Panc1 (cell line): ENCODE measurements around the gene MEGF6. TPM values are rescaled to one million over a fixed set of nuclear protein-coding genes. Genes with fewer than 3 reads are reported as not detected.

Source experiments
- ATAC-seq: fragments of 200-7000 bp; cut with Tn5 transposase; 2 replicates; pipeline ENCODE4 v1.9.1; 2020; ENCODE audit warnings: mild to moderate bottlenecking, moderate library complexity
- BruUV-seq: library from RNA; stranded (reverse); fragments of 400-500 nt; replicated peaks from 2 replicates; lab custom pipeline; 2021; lab: Mats Ljungman, UMichigan
- CTCF ChIA-PET: fragments of 300-600 bp; sonication (Branson Sonifier 250); formaldehyde crosslinking; loops from one replicate; lab custom pipeline; 2022; ENCODE audit warnings: antibody characterized with exemption; lab: Charles Lee
- POLR2A ChIA-PET: fragments of 300-600 bp; sonication (Branson Sonifier 250); formaldehyde crosslinking; loops from one replicate; lab custom pipeline; 2022; ENCODE audit warnings: antibody characterized with exemption; lab: Charles Lee
- DNase-seq: peaks from one replicate; pipeline ENCODE4 v3.0.0-alpha.2; 2010; ENCODE audit warnings: low read depth, low spot score
- H3K27ac ChIP-seq: 2 replicates; pipeline ENCODE4 v1.5.1; 2011; ENCODE audit warnings: mild to moderate bottlenecking, low read length, inconsistent platforms
- H3K27me3 ChIP-seq: fragments of 200-500 bp; sonication (Bioruptor generic); 2 replicates; pipeline ENCODE4 v1.6.0; 2014; ENCODE audit warnings: low read length, inconsistent platforms; ENCODE audit not compliant: control insufficient read depth, insufficient read depth
- H3K36me3 ChIP-seq: fragments of 200-500 bp; sonication (Bioruptor generic); 2 replicates; pipeline ENCODE4 v1.5.1; 2014; ENCODE audit warnings: inconsistent platforms, mild to moderate bottlenecking, low read length, moderate library complexity; ENCODE audit not compliant: control insufficient read depth, insufficient read depth
- H3K4me1 ChIP-seq: 2 replicates; pipeline ENCODE4 v1.5.1; 2011; ENCODE audit warnings: inconsistent platforms, mild to moderate bottlenecking, low read length, moderate library complexity; ENCODE audit not compliant: control insufficient read depth, insufficient read depth
- H3K4me3 ChIP-seq, 2 experiments: 2 replicates each; pipeline ENCODE4 v1.5.1; 2011 to 2012; ENCODE audit warnings: low read depth in 2 of 2, low read length in 2 of 2, mild to moderate bottlenecking in 2 of 2, inconsistent platforms in 1 of 2, moderate library complexity in 1 of 2
- H3K9me3 ChIP-seq: fragments of 200-500 bp; sonication (Bioruptor generic); 2 replicates; pipeline ENCODE4 v1.5.1; 2014; ENCODE audit warnings: low read depth, mild to moderate bottlenecking, inconsistent platforms, low read length, moderate library complexity; ENCODE audit not compliant: control insufficient read depth, insufficient read depth
- POLR2AphosphoS5 ChIP-seq: IDR thresholded peaks from 2 replicates; pipeline ENCODE4 v1.6.1; 2012; ENCODE audit warnings: mild to moderate bottlenecking, low read depth, low read length, moderate library complexity
- SIN3A ChIP-seq: IDR thresholded peaks from 2 replicates; pipeline ENCODE4 v1.6.1; 2012; ENCODE audit warnings: low read depth, mild to moderate bottlenecking, low read length, moderate library complexity, borderline replicate concordance; ENCODE audit not compliant: insufficient read depth
- TCF7L2 ChIP-seq: IDR thresholded peaks from 2 replicates; pipeline ENCODE4 v1.6.1; 2011; ENCODE audit warnings: mild to moderate bottlenecking, low read depth, low read length, inconsistent platforms
- in situ Hi-C: cut with HindIII; loops from 2 replicates; pipeline ENCODE4 v1.10.0; 2016; ENCODE audit warnings: low sequenced_read_pairs, low pct_unique_long_range_greater_than_20kb
- intact Hi-C: fragments of 100-400 bp; cut with micrococcal nuclease; formaldehyde crosslinking; loops from one replicate; pipeline ENCODE4 v1.10.0; 2022; ENCODE audit not compliant: unreplicated experiment
- total RNA-seq: library from RNA; stranded (reverse); gene quantifications from one replicate; pipeline ENCODE4 v1.2.1, GENCODE V29; 2021; ENCODE audit not compliant: unreplicated experiment
- TF ChIP-seq, protein P1 (sequence below): fragments of 450-650 bp; IDR thresholded peaks from 2 replicates; pipeline ENCODE4 v1.5.1; 2017; ENCODE audit warnings: mild to moderate bottlenecking
- TF ChIP-seq, protein P2 (sequence below), 2 experiments: IDR thresholded peaks; 2 replicates each; pipeline ENCODE4 v1.6.1; 2011 to 2012; ENCODE audit warnings: low read depth in 2 of 2, control low read depth in 1 of 2, low read length in 1 of 2, mild to moderate bottlenecking in 1 of 2, moderate library complexity in 1 of 2; ENCODE audit not compliant: insufficient read depth in 1 of 2

MEGF6 gene
- total RNA-seq, 1 experiment from 2014 or later = 32.6 TPM

DNA sequence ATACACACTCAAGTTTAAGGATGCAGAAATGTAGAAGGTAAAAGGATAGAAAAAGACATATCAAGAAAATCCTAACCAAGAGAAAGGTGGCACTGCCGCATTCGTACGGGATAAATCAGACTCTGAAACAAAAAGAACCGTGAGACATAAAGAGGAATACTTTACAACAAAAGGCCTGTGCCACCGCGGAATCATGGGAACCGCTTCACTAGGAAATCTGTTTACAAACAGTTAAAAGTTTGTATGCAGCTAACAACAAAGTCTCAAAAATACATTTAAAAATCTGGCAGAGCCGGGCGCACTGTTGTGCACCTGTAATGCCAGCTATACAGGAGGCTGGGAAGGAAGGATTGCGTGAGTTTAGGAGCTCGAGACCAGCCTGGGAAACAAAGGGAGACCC lies 30.5 kb upstream of the MEGF6 start:
- no peaks in the 10 kb centered on the region for H3K4me1 ChIP-seq
- intact Hi-C loops = no loop called here
- no peaks in the 10 kb centered on the region for H3K9me3 ChIP-seq
- TF ChIP-seq, protein P1, sequence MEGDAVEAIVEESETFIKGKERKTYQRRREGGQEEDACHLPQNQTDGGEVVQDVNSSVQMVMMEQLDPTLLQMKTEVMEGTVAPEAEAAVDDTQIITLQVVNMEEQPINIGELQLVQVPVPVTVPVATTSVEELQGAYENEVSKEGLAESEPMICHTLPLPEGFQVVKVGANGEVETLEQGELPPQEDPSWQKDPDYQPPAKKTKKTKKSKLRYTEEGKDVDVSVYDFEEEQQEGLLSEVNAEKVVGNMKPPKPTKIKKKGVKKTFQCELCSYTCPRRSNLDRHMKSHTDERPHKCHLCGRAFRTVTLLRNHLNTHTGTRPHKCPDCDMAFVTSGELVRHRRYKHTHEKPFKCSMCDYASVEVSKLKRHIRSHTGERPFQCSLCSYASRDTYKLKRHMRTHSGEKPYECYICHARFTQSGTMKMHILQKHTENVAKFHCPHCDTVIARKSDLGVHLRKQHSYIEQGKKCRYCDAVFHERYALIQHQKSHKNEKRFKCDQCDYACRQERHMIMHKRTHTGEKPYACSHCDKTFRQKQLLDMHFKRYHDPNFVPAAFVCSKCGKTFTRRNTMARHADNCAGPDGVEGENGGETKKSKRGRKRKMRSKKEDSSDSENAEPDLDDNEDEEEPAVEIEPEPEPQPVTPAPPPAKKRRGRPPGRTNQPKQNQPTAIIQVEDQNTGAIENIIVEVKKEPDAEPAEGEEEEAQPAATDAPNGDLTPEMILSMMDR = no peak
- TF ChIP-seq TCF7L2 = no peak
- no peak for TF ChIP-seq SIN3A
- no peak for TF ChIP-seq POLR2AphosphoS5
- TF ChIP-seq, protein P2, sequence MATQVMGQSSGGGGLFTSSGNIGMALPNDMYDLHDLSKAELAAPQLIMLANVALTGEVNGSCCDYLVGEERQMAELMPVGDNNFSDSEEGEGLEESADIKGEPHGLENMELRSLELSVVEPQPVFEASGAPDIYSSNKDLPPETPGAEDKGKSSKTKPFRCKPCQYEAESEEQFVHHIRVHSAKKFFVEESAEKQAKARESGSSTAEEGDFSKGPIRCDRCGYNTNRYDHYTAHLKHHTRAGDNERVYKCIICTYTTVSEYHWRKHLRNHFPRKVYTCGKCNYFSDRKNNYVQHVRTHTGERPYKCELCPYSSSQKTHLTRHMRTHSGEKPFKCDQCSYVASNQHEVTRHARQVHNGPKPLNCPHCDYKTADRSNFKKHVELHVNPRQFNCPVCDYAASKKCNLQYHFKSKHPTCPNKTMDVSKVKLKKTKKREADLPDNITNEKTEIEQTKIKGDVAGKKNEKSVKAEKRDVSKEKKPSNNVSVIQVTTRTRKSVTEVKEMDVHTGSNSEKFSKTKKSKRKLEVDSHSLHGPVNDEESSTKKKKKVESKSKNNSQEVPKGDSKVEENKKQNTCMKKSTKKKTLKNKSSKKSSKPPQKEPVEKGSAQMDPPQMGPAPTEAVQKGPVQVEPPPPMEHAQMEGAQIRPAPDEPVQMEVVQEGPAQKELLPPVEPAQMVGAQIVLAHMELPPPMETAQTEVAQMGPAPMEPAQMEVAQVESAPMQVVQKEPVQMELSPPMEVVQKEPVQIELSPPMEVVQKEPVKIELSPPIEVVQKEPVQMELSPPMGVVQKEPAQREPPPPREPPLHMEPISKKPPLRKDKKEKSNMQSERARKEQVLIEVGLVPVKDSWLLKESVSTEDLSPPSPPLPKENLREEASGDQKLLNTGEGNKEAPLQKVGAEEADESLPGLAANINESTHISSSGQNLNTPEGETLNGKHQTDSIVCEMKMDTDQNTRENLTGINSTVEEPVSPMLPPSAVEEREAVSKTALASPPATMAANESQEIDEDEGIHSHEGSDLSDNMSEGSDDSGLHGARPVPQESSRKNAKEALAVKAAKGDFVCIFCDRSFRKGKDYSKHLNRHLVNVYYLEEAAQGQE (IDR thresholded peaks at IDR 0.05; ENCODE audit: insufficient read depth in 1 of 2, low read depth in 2 of 2, low read length in 1 of 2) = no peak
- ChIA-PET CTCF (no interaction called here), POLR2A (no interaction called here)
- no TSS peak for BruUV-seq
- H3K27ac ChIP-seq = no peak overlapping the region
- no peak for DNase-seq
- no peak for ATAC-seq
- in situ Hi-C loops = no loop called here
- peaks cover 3% of the 10 kb centered on the region; the same call in 1 of the 2 replicates for H3K36me3 ChIP-seq
- H3K4me3 ChIP-seq = no peak overlapping the region
- H3K27me3 ChIP-seq = no peaks in the 10 kb centered on the region

DNA sequence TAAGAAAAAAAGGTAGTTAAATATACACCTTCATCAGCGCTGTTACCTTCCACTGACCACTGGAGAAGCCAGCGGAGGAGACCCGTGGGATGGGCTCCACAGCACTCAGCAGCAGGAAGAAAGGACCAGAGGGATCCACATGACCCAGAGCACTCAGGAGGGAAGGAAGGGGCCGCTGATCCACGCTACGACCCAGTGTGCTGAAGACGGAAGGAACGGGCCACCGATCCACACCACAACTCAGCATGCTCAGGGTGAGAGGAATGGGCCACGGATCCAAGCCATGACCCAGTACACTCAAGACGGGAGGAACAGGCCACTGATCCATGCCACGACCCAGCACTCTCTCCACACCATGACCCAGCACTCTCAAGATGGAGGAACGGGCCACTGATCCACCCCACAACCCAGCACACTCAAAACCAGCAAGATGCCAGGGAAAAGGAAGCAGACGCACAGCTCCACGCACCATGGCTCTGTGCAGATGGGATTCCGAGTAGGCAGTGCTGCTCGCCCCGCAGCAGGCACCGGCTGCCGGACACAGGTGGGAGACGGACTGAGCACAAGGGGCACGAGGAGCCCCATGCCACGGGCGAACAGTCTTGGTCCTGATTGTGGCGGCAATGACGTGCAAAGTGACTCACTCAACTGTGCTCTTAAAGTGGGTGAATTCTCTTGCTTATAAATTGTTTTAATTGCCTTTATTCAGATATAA lies 29.9 kb upstream of the MEGF6 start:
- H3K9me3 ChIP-seq = no peaks in the 10 kb centered on the region
- ATAC-seq = no peak
- ChIA-PET CTCF (no interaction called here), POLR2A (no interaction called here)
- no TSS peak for BruUV-seq
- DNase-seq = no peak
- H3K36me3 ChIP-seq = peaks cover 1% of the 10 kb centered on the region; the same call in 1 of the 2 replicates
- in situ Hi-C loops = no loop called here
- H3K4me3 ChIP-seq = no peak overlapping the region
- no peaks in the 10 kb centered on the region for H3K4me1 ChIP-seq
- H3K27ac ChIP-seq = no peak overlapping the region
- intact Hi-C loops = no loop called here
- no peaks in the 10 kb centered on the region for H3K27me3 ChIP-seq
- TF ChIP-seq, protein P1 = no peak
- TF ChIP-seq TCF7L2 = no peak
- TF ChIP-seq, protein P2 (IDR thresholded peaks at IDR 0.05; ENCODE audit: insufficient read depth in 1 of 2, low read depth in 2 of 2, low read length in 1 of 2) = no peak
- TF ChIP-seq POLR2AphosphoS5 = no peak
- no peak for TF ChIP-seq SIN3A
